ENCODE results near the gene GTF2IRD1. TPM values are rescaled to one million over a fixed set of nuclear protein-coding genes. Genes with fewer than 3 reads are reported as not detected.
A peak's percentile ranks its signal among the peaks of the same experiment; 100 is the strongest.

Gene GTF2IRD1
- total RNA-seq, 1 experiment from 2014 or later = 54.0 TPM

DNA sequence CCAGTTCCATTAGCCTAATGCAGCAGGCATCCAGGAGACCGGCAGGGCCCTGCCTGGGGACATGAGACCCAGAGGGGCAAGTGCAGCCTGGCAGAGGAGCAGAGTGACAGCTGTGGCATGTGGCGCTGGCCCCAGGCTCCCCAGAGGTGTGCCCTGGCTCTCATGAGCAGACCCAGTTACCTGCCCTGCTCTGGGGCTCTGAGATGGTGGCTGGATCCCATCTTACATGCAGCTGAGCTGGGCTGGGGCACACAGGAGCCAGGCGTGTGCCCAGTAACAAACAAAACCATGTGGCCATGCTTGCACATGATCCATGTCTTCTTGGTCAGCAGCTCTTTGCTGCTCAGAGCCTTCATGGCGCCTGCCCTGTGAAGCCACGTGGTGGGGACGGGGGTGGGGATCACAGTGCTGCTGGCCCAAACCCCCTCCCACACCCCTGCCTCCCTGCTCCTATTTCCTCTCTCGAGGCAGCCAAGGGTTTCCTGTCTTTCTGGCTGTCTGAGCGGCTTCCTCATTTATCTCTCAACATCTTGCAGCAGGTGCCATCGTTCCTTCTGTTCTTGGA lies 163.6 kb downstream of the GTF2IRD1 start:
- Histone ChIP-seq H3K27me3 (ENCODE audit: control insufficient read depth, insufficient read depth, low read length) (no peaks in the 10 kb centered on the region), H3K27ac (ENCODE audit: low read length) (peak overlapping the region; percentile 40), H3K36me3 (ENCODE audit: control insufficient read depth, insufficient read depth, low read length) (no peaks in the 10 kb centered on the region), H3K4me3 (ENCODE audit: low read depth in 2 of 2, low read length in 2 of 2) (no peak overlapping the region), H3K4me1 (ENCODE audit: control insufficient read depth, insufficient read depth, low read length) (peaks cover 23% of the 10 kb centered on the region), H3K9me3 (ENCODE audit: control insufficient read depth, insufficient read depth, low read depth, low read length) (no peaks in the 10 kb centered on the region)
- BruUV-seq (replicated peaks) = no TSS peak
- ATAC-seq (no peak), DNase-seq (ENCODE audit: low read depth, low spot score) (no peak)
- in situ Hi-C loops (cut with HindIII; ENCODE audit: low pct_unique_long_range_greater_than_20kb, low sequenced_read_pairs) = no loop called here
- TF ChIP-seq TCF7L2 (IDR thresholded peaks at IDR 0.05; ENCODE audit: low read depth, low read length) = no peak
- no peak for TF ChIP-seq POLR2AphosphoS5 (IDR thresholded peaks at IDR 0.05; ENCODE audit: low read depth, low read length)
- TF ChIP-seq, protein P1, sequence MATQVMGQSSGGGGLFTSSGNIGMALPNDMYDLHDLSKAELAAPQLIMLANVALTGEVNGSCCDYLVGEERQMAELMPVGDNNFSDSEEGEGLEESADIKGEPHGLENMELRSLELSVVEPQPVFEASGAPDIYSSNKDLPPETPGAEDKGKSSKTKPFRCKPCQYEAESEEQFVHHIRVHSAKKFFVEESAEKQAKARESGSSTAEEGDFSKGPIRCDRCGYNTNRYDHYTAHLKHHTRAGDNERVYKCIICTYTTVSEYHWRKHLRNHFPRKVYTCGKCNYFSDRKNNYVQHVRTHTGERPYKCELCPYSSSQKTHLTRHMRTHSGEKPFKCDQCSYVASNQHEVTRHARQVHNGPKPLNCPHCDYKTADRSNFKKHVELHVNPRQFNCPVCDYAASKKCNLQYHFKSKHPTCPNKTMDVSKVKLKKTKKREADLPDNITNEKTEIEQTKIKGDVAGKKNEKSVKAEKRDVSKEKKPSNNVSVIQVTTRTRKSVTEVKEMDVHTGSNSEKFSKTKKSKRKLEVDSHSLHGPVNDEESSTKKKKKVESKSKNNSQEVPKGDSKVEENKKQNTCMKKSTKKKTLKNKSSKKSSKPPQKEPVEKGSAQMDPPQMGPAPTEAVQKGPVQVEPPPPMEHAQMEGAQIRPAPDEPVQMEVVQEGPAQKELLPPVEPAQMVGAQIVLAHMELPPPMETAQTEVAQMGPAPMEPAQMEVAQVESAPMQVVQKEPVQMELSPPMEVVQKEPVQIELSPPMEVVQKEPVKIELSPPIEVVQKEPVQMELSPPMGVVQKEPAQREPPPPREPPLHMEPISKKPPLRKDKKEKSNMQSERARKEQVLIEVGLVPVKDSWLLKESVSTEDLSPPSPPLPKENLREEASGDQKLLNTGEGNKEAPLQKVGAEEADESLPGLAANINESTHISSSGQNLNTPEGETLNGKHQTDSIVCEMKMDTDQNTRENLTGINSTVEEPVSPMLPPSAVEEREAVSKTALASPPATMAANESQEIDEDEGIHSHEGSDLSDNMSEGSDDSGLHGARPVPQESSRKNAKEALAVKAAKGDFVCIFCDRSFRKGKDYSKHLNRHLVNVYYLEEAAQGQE (IDR thresholded peaks at IDR 0.05; ENCODE audit: insufficient read depth in 1 of 2, low read depth in 2 of 2, low read length in 1 of 2) = no peak
- no peak for TF ChIP-seq SIN3A (IDR thresholded peaks at IDR 0.05; ENCODE audit: borderline replicate concordance, insufficient read depth, low read depth, low read length)
- TF ChIP-seq, protein P2, sequence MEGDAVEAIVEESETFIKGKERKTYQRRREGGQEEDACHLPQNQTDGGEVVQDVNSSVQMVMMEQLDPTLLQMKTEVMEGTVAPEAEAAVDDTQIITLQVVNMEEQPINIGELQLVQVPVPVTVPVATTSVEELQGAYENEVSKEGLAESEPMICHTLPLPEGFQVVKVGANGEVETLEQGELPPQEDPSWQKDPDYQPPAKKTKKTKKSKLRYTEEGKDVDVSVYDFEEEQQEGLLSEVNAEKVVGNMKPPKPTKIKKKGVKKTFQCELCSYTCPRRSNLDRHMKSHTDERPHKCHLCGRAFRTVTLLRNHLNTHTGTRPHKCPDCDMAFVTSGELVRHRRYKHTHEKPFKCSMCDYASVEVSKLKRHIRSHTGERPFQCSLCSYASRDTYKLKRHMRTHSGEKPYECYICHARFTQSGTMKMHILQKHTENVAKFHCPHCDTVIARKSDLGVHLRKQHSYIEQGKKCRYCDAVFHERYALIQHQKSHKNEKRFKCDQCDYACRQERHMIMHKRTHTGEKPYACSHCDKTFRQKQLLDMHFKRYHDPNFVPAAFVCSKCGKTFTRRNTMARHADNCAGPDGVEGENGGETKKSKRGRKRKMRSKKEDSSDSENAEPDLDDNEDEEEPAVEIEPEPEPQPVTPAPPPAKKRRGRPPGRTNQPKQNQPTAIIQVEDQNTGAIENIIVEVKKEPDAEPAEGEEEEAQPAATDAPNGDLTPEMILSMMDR (IDR thresholded peaks at IDR 0.05) = no peak
- ChIA-PET CTCF (no interaction called here), POLR2A (no interaction called here)
- intact Hi-C loops (cut with micrococcal nuclease; ENCODE audit: unreplicated experiment) = no loop called here

DNA sequence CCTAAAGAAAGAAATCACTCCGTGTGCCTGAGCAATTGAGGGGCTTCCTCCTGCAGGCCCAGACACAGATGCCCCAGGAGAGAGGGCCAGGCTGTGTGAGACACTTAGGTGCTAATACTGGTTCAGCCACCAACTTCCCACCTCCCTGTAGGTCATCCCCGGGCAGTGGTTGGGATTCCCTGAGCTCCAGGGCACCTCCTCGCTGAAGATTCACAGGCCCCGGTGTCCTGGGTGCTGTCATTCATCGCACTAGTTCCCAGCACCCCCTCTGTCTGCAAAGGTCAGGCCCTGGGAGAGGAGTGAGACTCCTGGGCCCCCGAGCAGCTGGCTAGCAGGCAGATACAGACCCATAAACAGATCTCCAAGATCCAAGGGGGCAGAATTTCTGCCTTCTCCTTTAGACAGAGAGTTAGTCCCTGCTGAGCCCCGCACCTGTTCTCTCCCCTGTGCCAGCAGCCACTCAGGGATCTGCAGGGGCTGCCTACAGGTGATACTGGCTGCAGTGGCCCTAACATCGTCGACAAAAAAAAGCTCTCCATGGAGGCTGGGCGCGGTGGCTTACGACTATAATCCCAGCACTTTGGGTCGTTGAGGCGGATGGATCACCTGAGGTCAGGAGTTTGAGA lies 165.6 kb downstream of the GTF2IRD1 start:
- Histone ChIP-seq H3K9me3 (ENCODE audit: control insufficient read depth, insufficient read depth, low read depth, low read length) (no peaks in the 10 kb centered on the region), H3K27ac (ENCODE audit: low read length) (peak overlapping the region; percentile 42; the same call in 1 of the 2 replicates), H3K4me3 (ENCODE audit: low read depth in 2 of 2, low read length in 2 of 2) (no peak overlapping the region), H3K27me3 (ENCODE audit: control insufficient read depth, insufficient read depth, low read length) (no peaks in the 10 kb centered on the region), H3K4me1 (ENCODE audit: control insufficient read depth, insufficient read depth, low read length) (peaks cover 17% of the 10 kb centered on the region; the same call in 1 of the 2 replicates), H3K36me3 (ENCODE audit: control insufficient read depth, insufficient read depth, low read length) (no peaks in the 10 kb centered on the region)
- TF ChIP-seq POLR2AphosphoS5 (IDR thresholded peaks at IDR 0.05; ENCODE audit: low read depth, low read length) (no peak), SIN3A (IDR thresholded peaks at IDR 0.05; ENCODE audit: borderline replicate concordance, insufficient read depth, low read depth, low read length) (no peak), TCF7L2 (IDR thresholded peaks at IDR 0.05; ENCODE audit: low read depth, low read length) (no peak)
- TF ChIP-seq, protein P1 (IDR thresholded peaks at IDR 0.05; ENCODE audit: insufficient read depth in 1 of 2, low read depth in 2 of 2, low read length in 1 of 2) = no peak
- TF ChIP-seq, protein P2 (IDR thresholded peaks at IDR 0.05) = no peak
- ChIA-PET CTCF (no interaction called here), POLR2A (interaction anchor here (0.6 kb wide), 1 partner anchor 57 kb away, joined by 13 read pairs; no protein-coding TSS in a partner anchor)
- no TSS peak for BruUV-seq (replicated peaks)
- intact Hi-C loops (cut with micrococcal nuclease; ENCODE audit: unreplicated experiment) (no loop called here), in situ Hi-C loops (cut with HindIII; ENCODE audit: low pct_unique_long_range_greater_than_20kb, low sequenced_read_pairs) (no loop called here)
- DNase-seq (ENCODE audit: low read depth, low spot score) (no peak), ATAC-seq (peak; percentile 32)
